HG03095 (cell line): ENCODE measurements around the gene C1orf167.
"Not testable (repeated sequence)": the region's sequence is repeated elsewhere in the genome, so short reads cannot be mapped to it uniquely, and the experiment has no call there.

ENCODE experiments used
- ATAC-seq: cut with Tn5 transposase; IDR thresholded peaks from one replicate; pipeline ENCODE4 v1.9.1; 2021; ENCODE audit warnings: moderate library complexity; ENCODE audit not compliant: unreplicated experiment

Gene C1orf167

DNA sequence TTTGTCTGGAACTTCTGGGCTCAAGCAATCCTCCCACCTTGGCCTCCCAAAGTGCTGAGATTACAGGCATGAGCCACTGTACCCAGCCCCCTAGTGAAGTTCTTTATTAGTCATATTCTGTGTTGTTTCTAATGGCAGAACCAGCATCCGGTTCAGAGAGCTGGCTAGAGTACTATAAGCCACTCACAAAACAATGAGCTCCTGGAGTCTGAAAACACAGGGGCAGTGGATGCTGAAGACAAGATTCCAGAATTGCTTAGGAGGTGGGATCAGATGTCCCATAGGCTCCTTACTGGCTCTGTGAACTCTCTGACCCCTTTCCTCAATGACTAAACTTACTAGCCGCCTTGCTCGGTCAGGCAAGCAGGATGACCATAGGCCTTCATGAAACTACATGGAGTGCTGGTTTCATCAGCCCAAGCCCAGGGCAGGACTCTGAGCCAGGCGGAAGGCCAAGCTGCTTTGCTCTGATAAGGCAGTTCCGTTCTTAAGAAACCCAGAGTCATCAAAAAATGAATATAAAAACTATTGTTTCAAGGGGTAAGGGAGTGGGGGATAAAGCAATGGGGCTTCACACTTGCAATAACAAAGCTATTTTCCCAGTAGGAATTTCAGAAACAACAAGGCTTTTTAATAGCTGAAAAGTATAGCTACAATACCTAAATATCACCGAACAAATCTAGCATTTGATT is 35.7 kb downstream of the C1orf167 start:
- no peak for ATAC-seq

DNA sequence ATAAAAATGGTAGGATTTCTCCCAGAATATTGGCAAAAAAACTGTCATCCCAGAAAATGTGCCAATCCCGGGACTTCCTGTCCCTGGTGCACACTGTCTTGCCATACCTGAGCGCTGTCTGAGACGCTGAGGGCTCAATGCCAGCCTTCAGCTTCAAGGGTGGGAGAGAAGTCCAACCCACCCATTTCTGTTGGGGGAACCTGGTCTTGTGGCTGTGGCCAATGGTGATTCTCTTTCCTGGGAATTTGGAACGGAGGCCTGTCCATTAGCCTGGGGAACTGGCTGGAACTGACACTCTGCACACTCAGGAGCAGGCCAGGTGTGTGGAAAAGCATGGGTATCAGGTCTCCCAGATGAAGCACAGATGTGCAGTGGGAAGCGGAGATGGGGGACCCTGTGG is 37.1 kb downstream of the C1orf167 start:
- no peak for ATAC-seq

DNA sequence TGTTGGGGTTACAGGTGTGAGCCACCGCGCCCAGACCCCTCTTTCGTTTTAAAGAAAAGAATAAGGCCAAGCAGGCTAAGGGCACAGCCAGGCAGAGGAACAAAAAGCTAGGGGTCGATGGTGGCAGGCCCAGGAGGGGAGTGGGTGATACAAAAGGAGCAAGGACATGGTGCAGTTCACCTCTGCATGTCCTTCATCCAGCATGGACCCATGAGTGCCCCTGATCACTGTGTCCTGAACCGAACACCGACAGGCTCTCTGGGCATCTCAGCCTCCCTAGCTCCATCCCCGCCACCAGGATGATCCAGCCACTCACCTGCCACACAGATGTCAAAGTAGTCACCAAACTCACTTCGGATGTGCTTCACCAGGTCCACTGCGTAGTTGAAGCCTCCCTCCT is 37.9 kb downstream of the C1orf167 start:
- no peak for ATAC-seq

DNA sequence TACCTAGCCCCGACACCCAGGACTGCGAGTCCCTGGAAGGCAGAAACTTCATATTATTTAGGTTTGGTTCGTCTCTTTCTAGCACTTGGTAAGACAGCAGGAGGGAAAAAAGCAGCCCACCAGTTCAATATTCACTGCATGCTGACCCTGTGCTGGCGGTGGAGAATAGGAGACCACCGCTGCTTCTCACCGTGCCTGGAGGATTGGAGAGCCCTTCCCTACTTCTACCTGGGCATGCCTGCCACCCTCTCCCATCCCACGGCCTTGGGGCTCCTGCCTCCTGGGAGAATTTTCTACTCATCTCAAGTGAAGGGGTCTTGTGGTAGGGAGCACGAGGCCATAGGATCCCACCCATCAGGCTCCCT is 38.4 kb downstream of the C1orf167 start:
- ATAC-seq = no peak

DNA sequence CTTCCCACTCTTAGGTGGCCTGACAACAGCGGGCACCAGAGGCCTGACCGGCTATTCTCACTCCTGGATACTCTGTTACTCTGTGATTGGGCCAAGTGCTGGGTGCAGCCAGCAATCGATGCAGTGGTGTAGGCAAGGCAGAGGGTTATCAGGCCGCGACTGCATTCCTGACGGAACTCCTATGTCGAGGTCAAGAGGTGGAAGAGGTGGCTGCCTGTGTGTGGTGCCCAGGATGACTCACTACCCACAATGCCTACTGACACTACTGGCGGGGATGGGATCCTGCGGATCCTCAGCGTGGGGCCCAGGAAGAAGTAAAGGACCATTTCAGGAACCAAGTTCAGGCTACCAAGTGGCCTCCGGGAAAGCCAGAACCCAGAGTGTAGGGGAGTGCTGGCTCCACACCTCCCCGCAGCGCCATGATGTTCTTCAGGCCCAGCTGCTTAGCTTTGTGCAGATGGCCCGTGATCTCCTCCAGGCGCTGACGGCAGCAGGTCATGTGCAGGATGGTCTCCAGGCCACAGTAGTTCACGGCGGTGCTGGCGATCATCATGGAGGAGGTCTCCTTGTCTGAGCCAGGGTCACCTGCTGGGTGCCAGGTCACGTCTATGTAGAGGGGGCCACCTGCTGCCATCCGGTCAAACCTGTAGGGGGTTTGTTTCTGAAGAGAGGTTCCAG is 38.9 kb downstream of the C1orf167 start:
- ATAC-seq = no peak

DNA sequence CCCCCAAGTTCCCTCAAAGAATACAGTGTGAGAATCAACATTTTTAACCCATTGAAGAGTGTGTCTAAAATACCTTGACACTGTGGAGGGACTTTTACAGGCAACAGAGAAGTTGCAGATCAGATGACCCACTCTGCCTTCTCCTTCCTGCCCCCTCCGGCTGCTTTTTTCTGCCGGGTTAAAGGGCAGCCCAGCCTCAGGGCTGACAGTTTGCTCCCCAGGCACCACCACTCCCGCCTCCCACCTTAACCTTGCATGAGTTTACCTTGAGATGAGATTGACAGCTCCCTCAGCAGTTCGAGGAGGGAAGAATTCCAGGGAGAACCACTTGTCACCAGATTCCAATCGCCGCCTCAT is 40.6 kb downstream of the C1orf167 start:
- no peak for ATAC-seq

DNA sequence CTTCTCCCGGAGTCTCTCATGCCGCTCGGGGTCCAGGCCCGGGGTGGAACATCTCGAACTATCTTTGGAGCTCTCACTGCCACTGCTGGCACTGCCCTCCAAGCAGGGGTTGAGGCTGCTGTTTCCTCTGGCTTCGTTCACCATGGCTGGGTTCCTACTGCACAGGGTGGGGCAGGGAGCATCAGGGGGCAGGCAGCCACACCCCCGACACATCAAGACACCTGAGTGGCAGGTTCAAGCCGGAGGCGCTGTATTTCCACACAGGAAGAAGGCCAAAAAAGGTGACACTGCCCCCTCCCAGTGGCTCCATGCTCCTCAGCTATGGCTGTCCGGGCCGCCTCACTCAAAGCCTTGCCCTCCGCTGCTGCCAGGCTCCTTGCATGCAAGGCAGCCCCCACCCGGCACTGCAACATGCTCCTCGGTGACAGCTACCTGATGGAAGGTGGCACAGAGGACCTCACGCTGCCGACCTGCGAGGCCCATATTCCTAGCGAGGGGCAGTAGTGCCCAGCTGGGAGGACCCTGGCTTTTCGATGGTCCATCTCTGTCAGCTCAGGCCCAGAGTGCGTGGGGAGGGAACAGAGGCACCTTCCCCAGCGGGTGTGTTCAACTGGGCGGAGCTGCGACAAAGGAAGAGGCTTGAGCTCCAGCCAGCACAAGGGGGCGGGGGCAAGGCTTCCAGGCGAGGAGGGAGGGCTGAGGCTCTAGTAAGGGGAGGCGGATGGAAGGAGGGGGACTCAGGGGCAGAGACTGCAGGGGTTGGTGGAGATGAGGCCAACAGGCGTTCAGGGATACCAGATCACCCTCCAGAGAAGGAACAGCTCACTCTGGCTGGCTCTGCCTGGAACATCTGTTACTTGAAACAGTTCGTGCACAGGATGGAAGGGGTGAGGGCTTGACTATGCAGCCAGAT is 41.2 kb downstream of the C1orf167 start:
- no peak for ATAC-seq

DNA sequence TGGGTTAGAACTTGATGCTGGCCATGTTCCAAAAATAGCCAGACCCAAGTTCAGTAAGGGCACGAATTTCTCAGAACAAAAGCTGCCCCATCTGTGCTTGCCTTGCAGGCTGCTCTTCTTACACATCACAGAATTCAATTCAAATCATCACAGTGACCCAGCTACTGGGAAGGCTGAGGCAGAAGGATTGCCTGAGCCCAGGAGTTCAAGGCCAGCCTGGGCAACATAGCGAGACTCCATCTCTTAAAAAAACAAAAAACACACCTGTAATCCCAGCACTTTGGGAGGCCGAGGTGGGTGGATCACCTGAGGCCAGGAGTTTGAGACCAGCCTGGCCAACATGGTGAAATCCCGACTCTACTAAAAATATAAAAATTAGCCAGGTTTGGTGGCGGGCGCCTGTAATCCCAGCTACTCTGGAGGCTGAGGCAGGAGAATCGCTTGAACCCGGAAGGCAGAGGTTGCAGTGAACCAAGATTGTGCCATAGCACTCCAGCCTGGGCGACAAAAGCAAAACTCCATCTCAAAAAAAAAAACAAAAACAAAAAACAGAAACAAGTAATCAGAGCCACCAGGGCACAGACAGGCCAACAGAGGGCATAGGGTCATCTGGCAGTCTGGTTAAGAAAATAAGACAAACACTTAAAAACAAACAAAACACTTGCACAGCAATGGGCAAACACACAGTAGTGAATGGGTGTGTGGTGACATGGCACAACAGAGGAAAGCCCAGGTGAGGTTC is 42.1 kb downstream of the C1orf167 start:
- ATAC-seq = not testable (repeated sequence)

DNA sequence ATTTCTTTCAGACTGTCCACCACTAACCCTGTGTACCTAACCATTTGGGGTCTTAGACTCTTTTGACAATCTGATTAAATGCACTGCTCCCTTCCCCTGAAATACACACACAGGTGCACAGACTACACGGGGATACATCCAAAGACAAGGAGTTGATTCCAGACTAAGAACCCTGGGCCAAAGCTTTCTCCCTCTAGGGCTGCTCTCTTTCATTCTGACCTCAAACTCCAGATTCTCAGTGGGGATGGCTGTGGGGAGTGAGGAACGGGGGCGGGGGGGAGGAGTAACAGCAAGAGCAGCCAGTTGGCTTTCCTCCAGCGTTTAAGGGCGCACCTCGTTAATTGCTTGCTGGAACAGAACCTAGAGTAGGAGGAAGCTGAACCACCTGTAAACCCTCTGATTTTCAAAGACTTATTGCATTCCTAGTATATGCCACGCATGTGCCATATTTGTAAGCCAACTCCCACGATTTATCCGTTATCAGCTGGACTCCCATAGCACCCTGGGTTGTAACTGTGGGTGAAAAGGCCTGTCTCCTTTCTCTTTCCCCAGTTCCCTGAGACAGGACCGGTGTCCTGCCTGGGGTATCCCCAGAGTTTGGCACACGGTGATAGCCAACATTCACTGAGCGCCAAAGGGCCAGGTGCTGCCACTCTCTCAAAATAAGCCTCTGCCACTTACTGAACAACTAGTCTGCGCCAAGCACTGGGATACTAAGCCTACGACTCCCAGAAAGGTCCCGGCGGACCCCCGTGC is 42.9 kb downstream of the C1orf167 start:
- ATAC-seq = no peak

DNA sequence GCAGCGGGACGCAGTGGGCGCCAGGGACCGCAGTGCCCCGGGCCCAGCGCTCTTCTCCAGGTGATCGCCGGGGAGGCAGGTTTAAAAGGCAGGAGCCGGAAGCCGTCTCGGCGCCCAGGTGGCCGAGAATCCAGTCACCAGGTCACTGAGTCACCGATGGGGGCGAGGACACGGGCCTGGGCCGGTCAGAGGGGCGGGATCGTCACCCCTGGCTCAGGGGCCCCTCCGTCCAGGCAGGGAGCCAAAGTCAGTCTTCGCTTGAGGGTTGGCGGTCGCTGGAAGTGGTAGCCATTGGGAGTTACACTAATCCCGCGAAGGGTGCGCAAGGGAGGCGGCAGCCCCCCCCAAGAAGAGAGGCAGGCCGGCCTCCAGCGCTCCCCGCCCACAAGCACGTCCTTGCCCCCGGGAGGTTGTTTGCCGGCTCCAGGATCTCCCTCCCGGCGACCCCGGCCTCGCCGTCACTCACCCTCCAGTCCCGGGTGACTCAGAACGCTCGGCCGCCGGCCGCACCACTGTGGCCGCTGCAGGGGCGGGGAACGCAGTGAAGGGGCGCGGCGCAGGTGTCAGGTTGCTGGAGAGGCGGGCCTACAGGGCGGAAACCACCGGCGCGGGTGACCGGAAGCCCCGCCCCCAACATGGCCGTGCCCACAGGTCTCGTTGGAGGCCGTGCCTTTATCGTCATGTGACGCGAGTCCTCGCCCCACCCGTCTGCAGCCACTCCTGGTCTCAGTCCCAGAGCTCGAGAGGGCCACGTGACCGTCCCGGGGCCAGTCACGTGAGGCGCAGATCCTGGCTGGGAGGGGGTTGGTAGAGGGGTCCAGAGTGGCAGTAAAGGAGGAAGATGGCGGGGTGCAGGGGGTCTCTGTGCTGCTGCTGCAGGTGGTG is 43.7 kb downstream of the C1orf167 start, which contains the start of the genes CLCN6 and MTHFR:
TSS of gene CLCN6 (plus strand) at position 770 of the 885 bp plus-strand sequence. CDS start at position 842, 72 bp downstream.
TSS of gene MTHFR (minus strand) at position 543 of the 885 bp plus-strand sequence. CDS start 2,848 bp downstream, outside the sequence.
- ATAC-seq = peak; percentile 78

DNA sequence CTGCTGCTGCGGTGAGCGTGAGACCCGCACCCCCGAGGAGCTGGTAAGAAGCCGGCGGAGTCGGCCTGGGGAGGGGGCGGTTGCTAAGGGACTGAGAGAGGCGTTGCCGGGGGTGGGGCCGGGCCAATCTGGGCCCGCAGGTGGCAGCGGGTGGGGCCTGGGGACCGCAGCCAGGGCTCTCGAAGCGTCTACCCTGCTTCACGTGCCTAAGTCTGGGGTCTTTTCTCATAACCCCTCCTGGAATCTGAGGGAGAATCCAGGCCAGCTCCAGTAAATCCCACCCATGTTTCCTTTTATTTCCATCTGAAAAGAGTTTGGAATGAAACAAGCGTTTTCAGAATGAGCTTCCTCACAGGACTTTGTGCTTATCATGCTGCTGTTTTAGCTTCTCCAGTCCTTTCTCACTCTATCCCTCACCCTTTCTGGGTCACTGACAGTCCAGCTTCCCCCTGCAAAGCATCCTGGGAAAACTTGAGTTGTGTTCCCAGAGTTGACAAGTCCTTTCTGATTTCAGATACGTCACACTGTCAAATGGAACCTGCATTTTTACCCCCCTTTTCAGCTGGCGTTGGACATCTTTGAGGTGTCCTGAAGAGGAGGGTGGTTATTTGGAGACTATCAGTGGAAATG is 44.4 kb downstream of the C1orf167 start:
- peak; percentile 43 for ATAC-seq

DNA sequence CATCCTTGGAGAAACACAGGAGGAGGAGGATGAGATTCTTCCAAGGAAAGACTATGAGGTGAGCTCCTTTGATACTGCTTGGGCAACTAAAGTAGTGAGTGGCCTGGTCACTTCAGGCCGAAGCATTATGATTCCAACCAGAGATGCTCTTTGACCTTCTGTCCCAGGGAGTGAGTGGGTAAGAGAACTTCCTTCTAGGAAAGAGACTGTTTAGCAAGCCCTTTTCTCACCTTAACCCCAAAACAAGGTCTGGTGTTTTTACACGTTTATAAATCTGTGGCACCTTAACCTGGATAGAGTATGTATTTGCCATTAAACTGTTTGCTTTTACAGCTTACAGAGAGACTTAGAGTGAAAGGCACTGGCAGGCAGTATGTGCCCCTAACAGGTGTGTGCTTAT is 45.1 kb downstream of the C1orf167 start:
- ATAC-seq = no peak

DNA sequence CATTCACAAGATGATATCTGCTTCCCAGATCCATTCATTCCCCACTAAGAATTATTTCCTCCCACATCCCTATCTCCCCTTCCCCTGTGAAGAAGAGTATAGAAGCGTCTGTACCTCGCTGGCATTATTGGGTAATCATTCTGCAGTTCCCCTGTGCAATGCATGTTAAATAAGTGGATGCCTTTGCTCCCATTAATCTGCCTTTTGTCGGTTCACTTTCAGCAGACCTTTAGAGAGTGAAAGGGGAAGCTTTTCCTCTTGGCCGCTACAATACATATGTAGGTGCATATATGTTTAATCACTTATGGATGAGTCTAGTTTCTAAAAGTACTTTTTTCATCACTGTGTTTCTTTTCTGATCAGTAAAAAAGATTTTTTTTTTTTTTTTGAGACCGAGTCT is 51.0 kb downstream of the C1orf167 start:
- no peak for ATAC-seq

DNA sequence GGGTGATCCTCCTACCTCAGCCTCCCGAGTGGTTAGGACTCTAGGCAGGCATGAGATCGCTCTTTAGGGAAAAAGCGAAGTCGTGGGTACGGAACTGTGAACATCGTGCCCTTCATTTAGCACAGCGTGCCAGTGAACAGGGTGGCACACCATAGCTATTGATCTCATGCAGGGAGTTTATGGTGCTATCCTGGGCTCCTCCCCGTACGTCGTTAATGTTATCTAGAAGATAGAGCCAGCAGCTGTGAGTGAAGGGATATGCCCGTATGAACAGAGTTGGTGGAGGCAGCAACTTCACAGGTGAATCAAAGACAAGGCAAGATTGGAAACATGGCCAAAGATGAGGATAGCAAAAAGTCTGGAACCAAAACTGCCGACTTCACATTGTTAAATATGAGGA is 55.2 kb downstream of the C1orf167 start:
- ATAC-seq = no peak

DNA sequence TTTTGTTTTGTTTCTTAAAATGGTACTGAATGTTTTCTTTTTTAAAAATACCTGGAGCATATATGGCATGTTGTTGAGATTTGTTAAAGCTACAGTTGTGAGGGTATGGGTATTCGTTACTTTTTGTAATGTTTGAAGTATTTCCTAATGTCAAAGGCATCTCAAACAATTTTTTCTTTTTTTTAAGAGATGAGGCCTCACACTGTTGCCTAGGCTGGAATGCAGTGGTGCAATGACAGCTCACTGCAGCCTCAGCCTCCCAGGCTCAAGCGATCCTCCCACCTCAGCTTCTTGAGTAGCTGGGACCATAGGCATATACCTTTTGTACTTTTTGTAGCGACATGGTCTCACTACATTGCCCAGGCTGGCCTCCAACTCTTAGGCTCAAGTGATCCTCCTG is 60.1 kb downstream of the C1orf167 start:
- ATAC-seq = no peak

DNA sequence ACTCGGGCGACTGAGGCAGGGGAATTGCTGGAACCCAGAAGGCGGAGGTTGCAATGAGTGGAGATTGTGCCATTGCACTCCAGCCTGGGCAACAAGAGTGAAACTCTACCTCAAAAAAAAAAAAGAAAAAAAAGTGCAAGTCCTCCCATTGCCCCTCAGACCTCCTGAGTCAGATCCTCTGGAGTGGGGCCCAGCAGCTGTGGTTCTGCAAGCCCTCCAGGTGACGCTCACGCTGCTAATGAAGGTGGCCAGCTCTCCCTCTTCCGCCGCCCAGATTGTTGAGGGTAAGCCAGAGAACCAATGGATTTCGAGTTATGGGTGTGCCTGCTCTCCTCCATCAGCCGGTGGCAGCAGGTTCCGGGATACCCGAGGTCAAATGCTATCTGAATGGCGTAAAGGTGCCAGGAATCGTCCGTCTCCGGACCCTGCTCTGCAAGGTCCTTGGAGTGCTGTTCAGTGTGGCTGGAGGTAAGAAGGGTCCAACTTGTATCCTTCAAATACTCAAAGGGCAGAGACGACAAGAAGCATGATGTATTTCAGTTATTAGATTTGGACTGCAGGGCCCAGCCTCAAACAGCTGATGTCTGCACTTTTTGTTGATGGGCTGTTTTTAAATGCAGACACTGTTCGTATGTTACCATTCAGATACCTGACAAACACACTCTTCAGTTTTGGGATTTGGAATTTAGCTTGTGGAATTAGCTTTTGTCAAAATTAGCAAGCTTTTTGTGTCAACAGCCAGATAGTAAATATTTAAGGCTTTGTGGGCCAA is 61.6 kb downstream of the C1orf167 start:
- ATAC-seq = no peak

DNA sequence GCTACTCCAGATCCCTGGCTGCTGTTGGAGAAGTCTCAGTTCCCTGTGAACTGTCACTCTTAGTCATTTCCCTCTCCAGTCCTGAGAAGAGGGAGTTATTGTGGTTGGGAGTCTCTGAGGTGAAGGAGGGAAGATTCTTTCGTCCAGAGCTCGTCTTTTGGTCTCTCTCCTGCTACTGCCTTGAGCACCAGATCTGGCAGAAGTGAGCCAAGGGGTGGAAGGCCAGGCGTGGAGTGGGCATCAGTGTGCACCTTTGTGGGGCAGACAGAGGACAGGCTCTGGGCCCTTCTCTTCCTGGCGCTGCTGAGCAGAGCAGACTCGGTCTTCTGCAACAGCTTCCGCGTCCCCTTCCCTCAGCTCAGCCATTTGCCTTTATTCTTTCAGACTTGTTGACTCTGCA is 63.1 kb downstream of the C1orf167 start:
- ATAC-seq = no peak

DNA sequence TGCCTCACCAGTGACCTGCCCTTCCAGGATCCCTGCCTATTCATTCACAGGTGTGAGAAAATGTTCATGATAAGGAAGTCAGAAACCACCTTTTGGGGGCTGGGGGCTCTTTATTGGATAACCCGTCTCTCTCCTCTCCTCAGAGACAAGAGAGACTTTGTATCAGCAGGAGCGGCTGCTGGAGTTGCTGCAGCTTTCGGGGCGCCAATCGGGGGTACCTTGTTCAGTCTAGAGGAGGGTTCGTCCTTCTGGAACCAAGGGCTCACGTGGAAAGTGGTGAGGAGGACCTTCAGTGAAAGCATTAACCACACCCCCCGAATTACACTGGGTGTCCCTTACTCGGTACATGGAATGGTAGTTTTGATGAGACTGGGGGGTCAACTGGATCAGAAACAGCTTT is 65.0 kb downstream of the C1orf167 start:
- no peak for ATAC-seq
